ENCODE results near the gene PAWR. TPM values are rescaled to one million over a fixed set of nuclear protein-coding genes. Genes with fewer than 3 reads are reported as not detected.
"Not testable (repeated sequence)": the region's sequence is repeated elsewhere in the genome, so short reads cannot be mapped to it uniquely, and the experiment has no call there.

PAWR gene
- total RNA-seq, 6 experiments from 2014 or later, result 25.0 to 62.3 (median 28.9) TPM

DNA sequence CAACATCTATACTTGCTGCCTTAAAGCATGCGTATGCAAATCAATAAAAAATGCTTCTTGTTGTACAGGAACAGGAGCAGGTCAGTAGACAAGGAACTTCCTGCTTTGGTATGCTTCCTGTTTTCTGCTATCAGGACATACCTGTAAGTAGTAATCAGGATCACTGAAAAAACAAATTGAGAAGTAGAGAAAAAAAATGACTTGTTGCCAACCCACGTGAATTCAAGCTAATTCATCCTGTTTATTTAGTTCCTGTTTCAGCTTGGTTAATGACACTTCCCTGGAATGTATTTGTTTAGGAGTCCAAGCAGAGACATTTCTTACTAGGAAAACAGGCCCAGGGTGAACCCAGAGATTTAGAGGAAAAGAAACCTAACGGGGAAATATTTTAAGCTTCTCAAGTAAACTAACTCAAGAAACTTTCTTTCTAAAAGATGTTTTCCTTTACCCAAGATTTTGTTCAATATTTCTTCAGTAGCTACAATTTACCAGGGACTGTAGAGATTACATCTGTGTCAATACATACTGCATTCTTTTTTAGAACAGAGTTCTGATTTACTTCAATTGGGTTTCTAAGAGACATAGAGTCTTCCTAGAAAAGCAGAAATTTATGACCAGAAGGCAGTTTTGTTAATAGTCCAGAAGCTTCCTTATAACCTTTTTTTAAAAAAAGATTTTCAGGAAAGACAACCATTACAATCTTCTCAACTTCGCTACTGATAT lies 124.2 kb downstream of the PAWR start:
- no peak overlapping the region for H3K4me3 ChIP-seq
- TF ChIP-seq, protein P1, sequence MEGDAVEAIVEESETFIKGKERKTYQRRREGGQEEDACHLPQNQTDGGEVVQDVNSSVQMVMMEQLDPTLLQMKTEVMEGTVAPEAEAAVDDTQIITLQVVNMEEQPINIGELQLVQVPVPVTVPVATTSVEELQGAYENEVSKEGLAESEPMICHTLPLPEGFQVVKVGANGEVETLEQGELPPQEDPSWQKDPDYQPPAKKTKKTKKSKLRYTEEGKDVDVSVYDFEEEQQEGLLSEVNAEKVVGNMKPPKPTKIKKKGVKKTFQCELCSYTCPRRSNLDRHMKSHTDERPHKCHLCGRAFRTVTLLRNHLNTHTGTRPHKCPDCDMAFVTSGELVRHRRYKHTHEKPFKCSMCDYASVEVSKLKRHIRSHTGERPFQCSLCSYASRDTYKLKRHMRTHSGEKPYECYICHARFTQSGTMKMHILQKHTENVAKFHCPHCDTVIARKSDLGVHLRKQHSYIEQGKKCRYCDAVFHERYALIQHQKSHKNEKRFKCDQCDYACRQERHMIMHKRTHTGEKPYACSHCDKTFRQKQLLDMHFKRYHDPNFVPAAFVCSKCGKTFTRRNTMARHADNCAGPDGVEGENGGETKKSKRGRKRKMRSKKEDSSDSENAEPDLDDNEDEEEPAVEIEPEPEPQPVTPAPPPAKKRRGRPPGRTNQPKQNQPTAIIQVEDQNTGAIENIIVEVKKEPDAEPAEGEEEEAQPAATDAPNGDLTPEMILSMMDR (IDR thresholded peaks at IDR 0.05), result no peak
- TF ChIP-seq POLR2A (IDR thresholded peaks at IDR 0.05), result peak; percentile 22
- no peak for DNase-seq
- H3K27ac ChIP-seq, result peak overlapping the region; percentile 41 to 69 (median 66)
- peaks cover 0 to 15% (median 5%) of the 10 kb centered on the region in 4 donors for H3K4me1 ChIP-seq
- ATAC-seq, result peak; percentile 88 to 91 (median 90)
- 38% methylated on average over 4 of the region's 4 CpGs for WGBS (ENCODE audit: insufficient coverage, low coverage, low lambda C conversion rate, missing lambda C conversion rate)
- H3K27me3 ChIP-seq, result no peaks in the 10 kb centered on the region
- H3K36me3 ChIP-seq, result peaks cover 0 to 2% (median 0%) of the 10 kb centered on the region in 4 donors
- peaks cover 0 to 3% (median 0%) of the 10 kb centered on the region in 4 donors for H3K9me3 ChIP-seq
- intact Hi-C loops (cut with DNase I), result no loop called here

DNA sequence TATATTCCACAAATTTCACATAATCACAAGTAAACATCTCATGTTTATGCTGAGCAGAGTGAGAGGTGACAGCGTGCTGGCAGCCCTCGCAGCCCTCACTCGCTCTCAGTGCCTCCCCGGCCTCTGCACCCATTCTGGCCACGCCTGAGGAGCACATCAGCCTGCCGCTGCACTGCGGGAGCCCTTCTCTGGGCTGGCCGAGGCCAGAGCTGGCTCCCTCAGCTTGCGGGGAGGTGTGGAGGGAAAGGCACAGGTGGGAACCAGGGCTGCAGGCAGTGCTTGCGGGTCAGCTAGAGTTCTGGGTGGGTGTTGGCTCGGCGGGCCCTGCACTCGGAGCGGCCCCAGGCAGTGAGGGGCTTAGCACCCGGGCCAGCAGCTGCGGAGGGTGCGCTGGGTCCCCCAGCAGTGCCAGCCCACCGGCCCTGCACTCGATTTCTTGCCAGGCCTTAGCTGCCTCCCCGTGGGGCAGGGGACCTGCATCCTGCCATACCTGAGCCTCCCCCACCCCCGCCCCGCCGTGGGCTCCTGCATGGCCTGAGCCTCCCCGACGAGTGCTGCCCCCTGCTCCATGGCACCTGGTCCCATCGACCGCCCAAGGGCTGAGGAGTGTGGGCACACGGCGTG lies 125.9 kb downstream of the PAWR start:
- intact Hi-C loops (cut with DNase I), result not testable (repeated sequence)
- WGBS (ENCODE audit: insufficient coverage, low coverage, low lambda C conversion rate, missing lambda C conversion rate), result 80% methylated on average over 1 of the region's 29 CpGs

DNA sequence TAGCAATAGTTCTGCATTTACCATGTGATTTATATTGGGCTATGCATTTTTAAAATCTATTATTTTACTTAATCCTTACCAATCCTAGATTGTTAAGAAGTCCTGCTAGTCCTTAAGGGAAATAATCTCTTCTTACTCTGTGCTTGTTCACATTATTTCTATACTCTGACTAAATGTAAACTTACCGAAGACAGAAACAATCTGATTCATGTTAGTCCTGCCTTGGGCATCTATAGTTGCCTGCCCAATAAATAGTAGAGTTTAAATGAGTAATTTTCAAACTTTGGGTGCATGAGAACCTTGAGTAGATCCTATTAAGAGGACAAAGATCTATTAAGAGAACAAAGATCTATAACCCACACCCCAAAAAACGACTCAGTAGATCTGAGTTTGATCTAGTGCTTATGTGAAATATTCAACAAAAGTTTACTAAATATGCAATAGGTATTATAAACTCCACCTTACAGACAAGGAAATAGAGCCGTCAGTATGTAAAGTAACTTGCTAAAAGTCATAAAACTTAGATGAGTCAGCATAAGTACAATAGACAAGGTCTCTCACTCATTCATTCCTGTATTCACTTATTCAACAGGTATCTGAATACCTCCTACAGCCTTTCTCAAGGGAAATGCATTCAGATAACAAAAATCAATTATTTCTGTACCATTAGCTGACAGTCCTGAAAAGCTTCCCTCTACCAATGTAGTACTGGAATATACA lies 127.6 kb downstream of the PAWR start:
- 62% methylated on average over 3 of the region's 3 CpGs for WGBS (ENCODE audit: insufficient coverage, low coverage, low lambda C conversion rate, missing lambda C conversion rate)
- Histone ChIP-seq H3K27ac (no peak overlapping the region), H3K27me3 (no peaks in the 10 kb centered on the region), H3K36me3 (peaks cover 0 to 2% (median 0%) of the 10 kb centered on the region in 4 donors), H3K9me3 (peaks cover 0 to 3% (median 0%) of the 10 kb centered on the region in 4 donors), H3K4me3 (no peak overlapping the region), H3K4me1 (peaks cover 0 to 30% (median 13%) of the 10 kb centered on the region in 4 donors)
- TF ChIP-seq, protein P1 (IDR thresholded peaks at IDR 0.05), result no peak
- no peak for TF ChIP-seq POLR2A (IDR thresholded peaks at IDR 0.05)
- ATAC-seq, result no peak
- no peak for DNase-seq
- intact Hi-C loops (cut with DNase I), result no loop called here

More for the DNA sequence above, 125.9 kb downstream of the PAWR start:
- not testable (repeated sequence) for ATAC-seq, H3K9me3 ChIP-seq, DNase-seq, H3K27me3 ChIP-seq, H3K4me3 ChIP-seq, H3K36me3 ChIP-seq
- Histone ChIP-seq H3K27ac (peak overlapping the region in 1 of 3 donors; percentile 4), H3K4me1 (peaks cover 0 to 22% (median 10%) of the 10 kb centered on the region in 4 donors)

DNA sequence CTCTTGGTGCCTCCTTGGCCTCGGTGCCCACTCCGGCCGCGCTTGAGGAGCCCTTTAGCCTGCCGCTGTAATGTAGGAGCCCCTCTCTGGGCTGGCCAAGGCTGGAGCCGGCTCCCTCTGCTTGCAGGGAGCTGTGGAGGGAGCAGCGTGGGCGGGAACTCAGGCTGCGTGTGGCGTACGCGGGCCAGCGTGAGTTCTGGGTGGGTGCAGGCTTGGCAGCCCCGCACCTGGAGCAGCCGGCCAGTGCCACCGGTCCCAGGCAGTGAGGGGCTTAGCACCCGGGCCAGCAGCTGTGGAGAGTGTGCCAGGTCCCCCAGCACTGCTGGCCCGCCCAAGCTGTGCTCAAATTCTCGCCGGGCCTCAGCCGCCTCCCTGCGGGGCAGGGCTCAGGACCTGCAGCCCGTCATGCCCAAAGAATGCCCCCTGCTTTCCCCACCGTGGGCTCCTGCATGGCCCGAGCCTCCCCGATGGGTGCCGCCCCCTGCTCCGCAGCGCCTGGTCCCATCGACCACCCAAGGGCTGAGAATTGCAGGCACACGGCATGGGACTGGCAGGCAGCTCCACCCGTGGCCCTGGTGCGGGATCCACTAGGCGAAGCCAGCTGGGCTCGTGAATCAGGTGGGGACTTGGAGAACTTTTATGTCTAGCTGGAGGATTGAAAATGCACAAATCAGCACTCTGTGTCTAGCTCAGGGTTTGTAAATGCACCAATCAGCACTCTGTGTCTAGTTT lies 129.2 kb downstream of the PAWR start:
- Histone ChIP-seq H3K27me3 (no peaks in the 10 kb centered on the region), H3K4me3 (no peak overlapping the region), H3K36me3 (peaks cover 0 to 2% (median 0%) of the 10 kb centered on the region in 4 donors), H3K9me3 (peaks cover 0 to 3% (median 0%) of the 10 kb centered on the region in 4 donors), H3K27ac (peak overlapping the region; percentile 61 to 92 (median 89)), H3K4me1 (peaks cover 0 to 25% (median 13%) of the 10 kb centered on the region in 4 donors)
- ATAC-seq (no peak), DNase-seq (no peak)
- no CpG with 5 or more reads among the region's 35 CpGs for WGBS (ENCODE audit: insufficient coverage, low coverage, low lambda C conversion rate, missing lambda C conversion rate)
- intact Hi-C loops (cut with DNase I), result no loop called here
- TF ChIP-seq, protein P1 (IDR thresholded peaks at IDR 0.05), result no peak
- TF ChIP-seq POLR2A (IDR thresholded peaks at IDR 0.05), result no peak

All from right lobe of liver (tissue), 6 donors.